K562 (cell line): ENCODE measurements around the gene CHN1. TPM values are rescaled to one million over a fixed set of nuclear protein-coding genes. Genes with fewer than 3 reads are reported as not detected.
A peak's percentile ranks its signal among the peaks of the same experiment; 100 is the strongest.

ENCODE experiments used
- ATAC-seq: fragments of 200-7000 bp; cut with Tn5 transposase; 3 replicates; pipeline ENCODE4 v1.9.1; 2020; ENCODE audit warnings: moderate library complexity
- BruUV-seq: library from RNA; stranded (reverse); fragments of 400-500 nt; replicated peaks from 2 replicates; lab custom pipeline; 2021; lab: Mats Ljungman, UMichigan
- CTCF ChIA-PET: fragments of 300-600 bp; formaldehyde crosslinking; extraction: SDS; loops from one replicate; lab custom pipeline; 2021; ENCODE audit warnings: low intra/inter-chr PET ratio; lab: Yijun Ruan, JAX
- POLR2A ChIA-PET: fragments of 300-600, 350-650 bp; sonication (Branson Sonifier 250); formaldehyde crosslinking; extraction: SDS; loops from one replicate; lab custom pipeline; 2021; ENCODE audit warnings: antibody characterized with exemption, inconsistent platforms; lab: Yijun Ruan, JAX
- DNase-seq, 4 experiments: peaks; one replicate each; pipeline versions ENCODE4 v3.0.0 to v3.0.0-alpha.2; 2011 to 2018; ENCODE audit warnings: low spot score in 3 of 4, mixed read lengths in 3 of 4; ENCODE audit errors: extremely low read depth in 1 of 4
- FAIRE-seq: peaks from 2 replicates; lab custom pipeline; 2011; peaks lifted over from hg19 to GRCh38; lab: Jason Lieb, UNC
- H2AFZ ChIP-seq: 2 replicates; pipeline ENCODE4 v1.6.0; 2011; ENCODE audit warnings: low read depth, low read length, control low read depth, inconsistent platforms
- H3K27ac ChIP-seq: fragments of 200-600 bp; 3 replicates; pipeline ENCODE4 v1.8.0; 2011; ENCODE audit warnings: low read depth, mild to moderate bottlenecking, control low read depth, inconsistent platforms, low read length, moderate library complexity, mixed read lengths; ENCODE audit errors: extremely low read depth
- H3K27me3 ChIP-seq, 2 experiments: fragments of 300-600 bp in 1 of 2; 2 replicates in 1 of 2; 3 replicates in 1 of 2; pipeline versions ENCODE4 v1.6.0 to v1.8.0; 2011; ENCODE audit warnings: inconsistent platforms in 2 of 2, low read length in 2 of 2, mild to moderate bottlenecking in 1 of 2, mixed read lengths in 1 of 2, moderate library complexity in 1 of 2; ENCODE audit not compliant: control insufficient read depth in 2 of 2, insufficient read depth in 2 of 2
- H3K36me3 ChIP-seq: fragments of 300-600 bp; 3 replicates; pipeline ENCODE4 v1.8.0; 2011; ENCODE audit warnings: mild to moderate bottlenecking, low read length, inconsistent platforms; ENCODE audit not compliant: control insufficient read depth, insufficient read depth
- H3K4me1 ChIP-seq, 2 experiments: fragments of 200-600 bp in 1 of 2; replicated peaks in 1 of 2; 2 replicates in 1 of 2; 3 replicates in 1 of 2; pipeline versions ENCODE4 v1.5.1 to v1.8.0; 2011; ENCODE audit warnings: inconsistent platforms in 2 of 2, low read length in 2 of 2, mild to moderate bottlenecking in 1 of 2, mixed read lengths in 1 of 2, moderate library complexity in 1 of 2; ENCODE audit not compliant: control insufficient read depth in 2 of 2, insufficient read depth in 2 of 2
- H3K4me2 ChIP-seq: 2 replicates; pipeline ENCODE4 v1.6.1; 2011; ENCODE audit warnings: low read length, control low read depth, inconsistent platforms, mixed read lengths; ENCODE audit not compliant: insufficient read depth
- H3K4me3 ChIP-seq: fragments of 200-600 bp; sonication (generic), shearing (Covaris generic); 2 replicates; pipeline ENCODE4 v1.5.1; 2016; ENCODE audit warnings: control low read depth, inconsistent platforms
- H3K79me2 ChIP-seq: fragments of 200-600 bp; 3 replicates; pipeline ENCODE4 v1.8.0; 2011; ENCODE audit warnings: low read length, inconsistent platforms; ENCODE audit not compliant: control insufficient read depth, insufficient read depth
- H3K9ac ChIP-seq, 2 experiments: 2 replicates each; pipeline versions ENCODE4 v1.6.0 to v1.6.1; 2011; ENCODE audit warnings: low read depth in 2 of 2, low read length in 2 of 2, control low read depth in 1 of 2, inconsistent platforms in 1 of 2, mild to moderate bottlenecking in 1 of 2, mixed read lengths in 1 of 2; ENCODE audit not compliant: insufficient read depth in 1 of 2
- H3K9me1 ChIP-seq: one replicate; pipeline ENCODE4 v1.6.0; 2011; ENCODE audit warnings: inconsistent platforms, mild to moderate bottlenecking, low read length, moderate library complexity; ENCODE audit not compliant: control insufficient read depth, insufficient read depth
- H3K9me3 ChIP-seq: replicated peaks from 2 replicates; pipeline ENCODE4 v1.5.1; 2011; ENCODE audit warnings: low read depth, low read length, inconsistent platforms; ENCODE audit not compliant: control insufficient read depth, insufficient read depth
- H4K20me1 ChIP-seq: replicated peaks from 2 replicates; pipeline ENCODE4 v1.6.1; 2011; ENCODE audit warnings: low read length, inconsistent platforms, mixed read lengths; ENCODE audit not compliant: control insufficient read depth, insufficient read depth
- BRD9 ChIP-seq: fragments of 450-650 bp; IDR thresholded peaks from 2 replicates; pipeline ENCODE4 v1.6.1; 2018; ENCODE audit warnings: low read depth; ENCODE audit not compliant: partially characterized antibody
- CBFA2T2 ChIP-seq: fragments of 450-650 bp; conservative IDR thresholded peaks from 2 replicates; pipeline ENCODE4 v1.6.1; 2017; ENCODE audit warnings: mild to moderate bottlenecking
- CHD1 ChIP-seq: fragments of 200-600 bp; sonication (generic); IDR thresholded peaks from one replicate; pipeline ENCODE4 v1.6.1; 2012; ENCODE audit warnings: mild to moderate bottlenecking, moderate library complexity, low read length, inconsistent platforms
- DPF2 ChIP-seq: fragments of 450-650 bp; IDR thresholded peaks from 2 replicates; pipeline ENCODE4 v1.6.1; 2016
- ELF2 ChIP-seq: fragments of 250-450 bp; sonication (Bioruptor Pico); IDR thresholded peaks from 2 replicates; pipeline ENCODE4 v1.5.0; 2021; ENCODE audit warnings: mild to moderate bottlenecking
- EP300 ChIP-seq: IDR thresholded peaks from 2 replicates; pipeline ENCODE4 v1.6.1; 2012; ENCODE audit warnings: low read length, improper control_type of control experiment
- ERF ChIP-seq: fragments of 450-650 bp; formaldehyde crosslinking; IDR thresholded peaks from 2 replicates; pipeline ENCODE4 v1.4.0; 2020; ENCODE audit warnings: mild to moderate bottlenecking, mixed read lengths
- IFI16 ChIP-seq: fragments of 250-450 bp; sonication (Bioruptor Pico); IDR thresholded peaks from 2 replicates; pipeline ENCODE4 v2.1.2; 2022; ENCODE audit warnings: mild to moderate bottlenecking, inconsistent platforms
- KLF16 ChIP-seq: IDR thresholded peaks from 2 replicates; pipeline ENCODE4 v1.6.1; 2016; ENCODE audit warnings: antibody characterized with exemption
- LARP7 ChIP-seq: fragments of 450-650 bp; IDR thresholded peaks from 2 replicates; pipeline ENCODE4 v1.6.1; 2016
- PRMT5 ChIP-seq: sonication (generic); formaldehyde crosslinking; IDR thresholded peaks from 2 replicates; pipeline ENCODE4 v1.5.0; 2020; ENCODE audit warnings: missing genetic modification reagents
- TSC22D4 ChIP-seq: fragments of 450-650 bp; IDR thresholded peaks from 2 replicates; pipeline ENCODE4 v1.6.1; 2016; ENCODE audit warnings: missing genetic modification characterization, missing biosample characterization, control low read depth
- ZBTB49 ChIP-seq: sonication (generic); formaldehyde crosslinking; IDR thresholded peaks from 2 replicates; pipeline ENCODE4 v1.8.0; 2022; ENCODE audit warnings: missing genetic modification reagents, mild to moderate bottlenecking, borderline replicate concordance
- ZNF146 ChIP-seq: IDR thresholded peaks from one replicate; pipeline ENCODE4 v1.6.1; 2018; ENCODE audit warnings: missing compliant biosample characterization; ENCODE audit not compliant: unreplicated experiment
- ZNF431 ChIP-seq: sonication (generic); formaldehyde crosslinking; IDR thresholded peaks from 2 replicates; pipeline ENCODE4 v1.8.0; 2022; ENCODE audit warnings: mild to moderate bottlenecking, missing genetic modification reagents
- ZNF639 ChIP-seq, 2 experiments: fragments of 200-800 bp in 1 of 2; sonication (Bioruptor generic) in 1 of 2; sonication (generic) in 1 of 2; formaldehyde crosslinking in 1 of 2; IDR thresholded peaks in 1 of 2; conservative IDR thresholded peaks in 1 of 2; 2 replicates each; pipeline versions ENCODE4 v1.5.0 to v1.6.1; 2016 to 2020; ENCODE audit warnings: missing compliant biosample characterization in 1 of 2, missing genetic modification characterization in 1 of 2, missing genetic modification reagents in 1 of 2
- WGBS: fragments of 100-300 bp; shearing (Covaris generic); methylation state at CpG from one replicate; pipeline ENCODE4 v1.1.6; 2016; ENCODE audit warnings: low coverage, mixed read lengths; ENCODE audit not compliant: insufficient coverage; ENCODE audit errors: missing lambda C conversion rate; 5-methylcytosine and 5-hydroxymethylcytosine counted together
- in situ Hi-C: fragments of 300-500 bp; cut with MboI; formaldehyde crosslinking; loops from 4 replicates; pipeline ENCODE4 v1.15.0; 2018; ENCODE audit warnings: inconsistent platforms, mixed read lengths
- intact Hi-C: fragments of 100-400 bp; cut with micrococcal nuclease; formaldehyde crosslinking; loops from 2 replicates; pipeline ENCODE4 v1.14.2; 2022
- polyA plus RNA-seq, 8 experiments: library from polyadenylated mRNA; depleted of rRNA in 4 of 8; stranded (reverse) in 5 of 8; unstranded in 3 of 8; fragments of >200 nt; fragmentation: Nextera tagmentation in 2 of 8; fragmentation: Illumina TruSeq in 1 of 8; extraction: Ambion mirVana in 2 of 8; extraction: Trizol in 1 of 8; gene quantifications; 2 replicates each; pipeline versions ENCODE4 v1.2.1 to v1.2.3, GENCODE V29; 2011 to 2014; ENCODE audit warnings: inconsistent platforms in 1 of 8, missing spikeins in 1 of 8
- total RNA-seq, 7 experiments: library from RNA; depleted of rRNA in 6 of 7; stranded (reverse); fragments of >200 nt in 6 of 7; fragmentation: Illumina TruSeq in 2 of 7; extraction: Trizol in 2 of 7; gene quantifications; 2 replicates each; pipeline versions ENCODE4 v1.2.1 to v1.2.3, GENCODE V29; 2011 to 2021; ENCODE audit warnings: low replicate concordance in 1 of 7

The CHN1 gene
- total and polyA plus RNA-seq, 9 of the 15 experiments (the other 6 are each of a cell fraction or from before 2014, with no cell fraction given): 0.17 to 2.0 (median 0.87) TPM

- BruUV-seq: no TSS peak
- H4K20me1 ChIP-seq: no peaks in the 10 kb centered on the region; the same call in 1 of the 2 replicates
- TF ChIP-seq PRMT5 (no peak), KLF16 (no peak), ZNF146 (CRISPR knock-in tag) (no peak), IFI16 (no peak), LARP7 (no peak), DPF2 (no peak), TSC22D4 (no peak), ZNF431 (CRISPR knock-in tag) (no peak), ERF (CRISPR knock-in tag) (no peak), ZBTB49 (no peak), ELF2 (CRISPR knock-in tag) (no peak), ZNF639 (CRISPR knock-in tag; conservative IDR thresholded peaks at IDR 0.05 in 1 of 2, IDR thresholded peaks at IDR 0.05 in 1 of 2) (no peak), BRD9 (no peak), CHD1 (no peak), EP300 (no peak), CBFA2T2 (no peak)
- peaks cover 33 to 42% of the 10 kb centered on the region in 2 experiments for H3K27me3 ChIP-seq
- 2% methylated on average over 15 of the region's 32 CpGs for WGBS
- no peaks in the 10 kb centered on the region for H3K9me3 ChIP-seq
- H3K4me3 ChIP-seq: peak overlapping the region; percentile 36
- ChIA-PET CTCF (no interaction called here), POLR2A (no interaction called here)
- DNase-seq: peak in 3 of 4 experiments; percentile 11 to 12 (median 12)
- ATAC-seq: peak; percentile 59
- in situ Hi-C loops (no loop called here), intact Hi-C loops (no loop called here)
- H3K9me1 ChIP-seq: no peaks in the 10 kb centered on the region
- no peak overlapping the region for H3K27ac ChIP-seq
- no peak overlapping the region for H2AFZ ChIP-seq
- no peaks in the 10 kb centered on the region for H3K79me2 ChIP-seq
- H3K36me3 ChIP-seq: no peaks in the 10 kb centered on the region
- H3K4me1 ChIP-seq: peaks cover 4 to 12% of the 10 kb centered on the region in 2 experiments; a peak in 3 of 5 replicates
- H3K4me2 ChIP-seq: peak overlapping the region; percentile 51; the same call in 1 of the 2 replicates
- no peak for FAIRE-seq
- peak overlapping the region in 1 of 2 experiments; percentile 70; a peak in 1 of 4 replicates for H3K9ac ChIP-seq
Measured at GRCh38 chr2:175004730-175004979, 526 bp downstream of the CHN1 start.
